H9 (cell line): ENCODE results near the gene TMTC2. TPM values are rescaled to one million over a fixed set of nuclear protein-coding genes. Genes with fewer than 3 reads are reported as not detected.

Source experiments
- DNase-seq: peaks from one replicate; pipeline ENCODE4 v3.0.0-alpha.2; 2017
- H2AFZ ChIP-seq: one replicate; pipeline ENCODE4 v1.6.1; 2013; ENCODE audit warnings: mild to moderate bottlenecking, low read length, control low read depth, moderate library complexity
- H2AK5ac ChIP-seq: 2 replicates; pipeline ENCODE4 v1.6.1; 2013; ENCODE audit warnings: low read length, control low read depth, mixed read lengths; ENCODE audit not compliant: insufficient read length
- H2BK120ac ChIP-seq: one replicate; pipeline ENCODE4 v1.6.1; 2013; ENCODE audit warnings: low read depth, mild to moderate bottlenecking, low read length, control low read depth, inconsistent platforms; ENCODE audit not compliant: poor library complexity, severe bottlenecking
- H2BK12ac ChIP-seq: 2 replicates; pipeline ENCODE4 v1.6.1; 2013; ENCODE audit warnings: low read length, control low read depth, mixed read lengths, low read depth; ENCODE audit not compliant: insufficient read length
- H2BK15ac ChIP-seq: 2 replicates; pipeline ENCODE4 v1.6.1; 2013; ENCODE audit warnings: low read depth, low read length, control low read depth
- H2BK20ac ChIP-seq: one replicate; pipeline ENCODE4 v1.6.1; 2013; ENCODE audit warnings: low read depth, mild to moderate bottlenecking, low read length, control low read depth, inconsistent platforms; ENCODE audit not compliant: poor library complexity, severe bottlenecking
- H2BK5ac ChIP-seq: 2 replicates; pipeline ENCODE4 v1.6.1; 2013; ENCODE audit warnings: low read length, control low read depth, mixed read lengths; ENCODE audit not compliant: insufficient read length
- H3K14ac ChIP-seq: 2 replicates; pipeline ENCODE4 v1.6.1; 2013; ENCODE audit warnings: low read length, control low read depth; ENCODE audit not compliant: insufficient read depth
- H3K18ac ChIP-seq: 2 replicates; pipeline ENCODE4 v1.6.1; 2013; ENCODE audit warnings: low read depth, mild to moderate bottlenecking, mixed read lengths, low read length, control low read depth; ENCODE audit not compliant: insufficient read length
- H3K23ac ChIP-seq: 2 replicates; pipeline ENCODE4 v1.6.1; 2013; ENCODE audit warnings: low read length, control low read depth, mixed read lengths, low read depth; ENCODE audit not compliant: insufficient read length
- H3K23me2 ChIP-seq: 2 replicates; pipeline ENCODE4 v1.6.1; 2013; ENCODE audit warnings: low read depth, mild to moderate bottlenecking, mixed read lengths, low read length, control low read depth; ENCODE audit not compliant: insufficient read length, poor library complexity, severe bottlenecking
- H3K27ac ChIP-seq: 2 replicates; pipeline ENCODE4 v1.5.1; 2013; ENCODE audit warnings: low read length, control low read depth, mixed read lengths, low read depth; ENCODE audit not compliant: insufficient read length
- H3K27me3 ChIP-seq: 2 replicates; pipeline ENCODE4 v1.6.1; 2013; ENCODE audit warnings: low read length, control low read depth, inconsistent platforms; ENCODE audit not compliant: insufficient read depth
- H3K4ac ChIP-seq: 2 replicates; pipeline ENCODE4 v1.6.1; 2013; ENCODE audit warnings: low read depth, mild to moderate bottlenecking, control low read depth, inconsistent platforms, low read length, moderate library complexity
- H3K4me1 ChIP-seq: 2 replicates; pipeline ENCODE4 v1.6.1; 2013; ENCODE audit warnings: low read length, control low read depth, inconsistent platforms; ENCODE audit not compliant: insufficient read depth
- H3K4me2 ChIP-seq: 2 replicates; pipeline ENCODE4 v1.6.1; 2013; ENCODE audit warnings: low read length, control low read depth, mixed read lengths; ENCODE audit not compliant: insufficient read length, insufficient read depth
- H3K56ac ChIP-seq: 2 replicates; pipeline ENCODE4 v1.6.1; 2013; ENCODE audit warnings: low read depth, mild to moderate bottlenecking, mixed read lengths, low read length, control low read depth; ENCODE audit not compliant: insufficient read length
- H3K79me1 ChIP-seq: 2 replicates; pipeline ENCODE4 v1.6.1; 2013; ENCODE audit warnings: low read depth, mild to moderate bottlenecking, moderate library complexity, low read length, control low read depth, inconsistent platforms; ENCODE audit not compliant: insufficient read depth, poor library complexity, severe bottlenecking
- H3K79me2 ChIP-seq: 2 replicates; pipeline ENCODE4 v1.6.1; 2013; ENCODE audit warnings: low read length, control low read depth, inconsistent platforms; ENCODE audit not compliant: insufficient read depth
- H3K9ac ChIP-seq: 2 replicates; pipeline ENCODE4 v1.6.1; 2013; ENCODE audit warnings: low read length, control low read depth, mixed read lengths; ENCODE audit not compliant: insufficient read length; ENCODE audit errors: extremely low read depth
- H3K9me3 ChIP-seq: one replicate; pipeline ENCODE4 v1.6.1; 2013; ENCODE audit warnings: low read depth, low read length, inconsistent platforms; ENCODE audit not compliant: control insufficient read depth
- H3T11ph ChIP-seq: one replicate; pipeline ENCODE4 v1.6.1; 2013; ENCODE audit warnings: mild to moderate bottlenecking, low read length, control low read depth, inconsistent platforms
- H4K20me1 ChIP-seq: one replicate; pipeline ENCODE4 v1.6.1; 2013; ENCODE audit not compliant: control insufficient read depth, insufficient read length, insufficient read depth
- H4K5ac ChIP-seq: 2 replicates; pipeline ENCODE4 v1.6.1; 2013; ENCODE audit warnings: low read depth, mild to moderate bottlenecking, mixed read lengths, low read length, control low read depth; ENCODE audit not compliant: insufficient read length
- H4K8ac ChIP-seq: replicated peaks from 2 replicates; pipeline ENCODE4 v1.6.1; 2013; ENCODE audit warnings: low read length, control low read depth, mixed read lengths, low read depth; ENCODE audit not compliant: insufficient read length
- H4K91ac ChIP-seq: 2 replicates; pipeline ENCODE4 v1.6.1; 2013; ENCODE audit warnings: low read depth, mild to moderate bottlenecking, moderate library complexity, mixed read lengths, low read length, control low read depth; ENCODE audit not compliant: insufficient read length
- H3K27ac Mint-ChIP-seq, 3 experiments: 2 replicates in 2 of 3; 3 replicates in 1 of 3; pipeline ENCODE4 v1.8.0; 2020 to 2021; ENCODE audit warnings: mixed read lengths in 3 of 3, mild to moderate bottlenecking in 1 of 3, moderate library complexity in 1 of 3
- H3K27me3 Mint-ChIP-seq: 2 replicates; pipeline ENCODE4 v1.8.0; 2021; ENCODE audit warnings: low read depth, mild to moderate bottlenecking, moderate library complexity, mixed read lengths
- H3K36me3 Mint-ChIP-seq, 3 experiments: 2 replicates in 2 of 3; 3 replicates in 1 of 3; pipeline ENCODE4 v1.8.0; 2020 to 2021; ENCODE audit warnings: low read depth in 3 of 3, mixed read lengths in 3 of 3; ENCODE audit not compliant: insufficient read depth in 1 of 3
- H3K4me1 Mint-ChIP-seq, 2 experiments: 2 replicates each; pipeline ENCODE4 v1.8.0; 2020; ENCODE audit warnings: mixed read lengths in 2 of 2
- H3K4me3 Mint-ChIP-seq, 2 experiments: 2 replicates in 1 of 2; 3 replicates in 1 of 2; pipeline ENCODE4 v1.8.0; 2020 to 2021; ENCODE audit warnings: mild to moderate bottlenecking in 2 of 2, mixed read lengths in 2 of 2, moderate library complexity in 1 of 2
- H3K9me3 Mint-ChIP-seq, 2 experiments: 2 replicates in 1 of 2; 3 replicates in 1 of 2; pipeline ENCODE4 v1.8.0; 2020; ENCODE audit warnings: mild to moderate bottlenecking in 2 of 2, mixed read lengths in 2 of 2, moderate library complexity in 1 of 2
- CTCF ChIP-seq: fragments of 200-600 bp; sonication (generic); conservative IDR thresholded peaks from 3 replicates; pipeline ENCODE4 v1.8.0; 2021; ENCODE audit warnings: antibody characterized with exemption, mild to moderate bottlenecking
- WGBS: extraction: QIAGEN DNeasy Blood & Tissue Kit; methylation state at CpG from one replicate; pipeline ENCODE4 v1.1.7; 2013; ENCODE audit warnings: missing lambda C conversion rate, low lambda C conversion rate, mixed read lengths; ENCODE audit not compliant: insufficient read length; ENCODE audit errors: extremely low coverage; 5-methylcytosine and 5-hydroxymethylcytosine counted together
- total RNA-seq: library from RNA; stranded (reverse); gene quantifications from 2 replicates; pipeline ENCODE4 v1.2.1, GENCODE V29; 2021

The TMTC2 gene
- total RNA-seq, 1 experiment from 2014 or later: 3.1 TPM

- no peak overlapping the region for H3K27ac ChIP-seq
- no peak overlapping the region for H3K4me2 ChIP-seq
- H3K9me3 Mint-ChIP-seq: no peaks in the 10 kb centered on the region
- no peaks in the 10 kb centered on the region for H3K27me3 Mint-ChIP-seq
- no peak overlapping the region for H2BK5ac ChIP-seq
- no peak overlapping the region for H3K27ac Mint-ChIP-seq
- H2AK5ac ChIP-seq: no peak overlapping the region
- H3K4me1 Mint-ChIP-seq: peaks cover 2 to 4% of the 10 kb centered on the region in 2 experiments; a peak in 3 of 4 replicates
- no peak overlapping the region for H4K8ac ChIP-seq
- no peak overlapping the region for H3T11ph ChIP-seq
- no peaks in the 10 kb centered on the region for H3K9me3 ChIP-seq
- no peaks in the 10 kb centered on the region for H3K36me3 Mint-ChIP-seq
- H3K79me1 ChIP-seq: no peaks in the 10 kb centered on the region
- H3K23ac ChIP-seq: no peak overlapping the region
- no peak overlapping the region for H4K5ac ChIP-seq
- no peak overlapping the region for H3K18ac ChIP-seq
- no peak overlapping the region for H2BK20ac ChIP-seq
- H3K4ac ChIP-seq: no peak overlapping the region
- H3K9ac ChIP-seq: no peak overlapping the region
- no peak for TF ChIP-seq CTCF
- H3K23me2 ChIP-seq: no peaks in the 10 kb centered on the region
- H3K56ac ChIP-seq: no peak overlapping the region
- H3K14ac ChIP-seq: no peak overlapping the region
- no peak for DNase-seq
- no peak overlapping the region for H2AFZ ChIP-seq
- no peaks in the 10 kb centered on the region for H3K79me2 ChIP-seq
- no peak overlapping the region for H4K91ac ChIP-seq
- WGBS: no CpG with 5 or more reads among the region's 7 CpGs
- H3K4me3 Mint-ChIP-seq: no peak overlapping the region
- no peak overlapping the region for H2BK12ac ChIP-seq
- no peaks in the 10 kb centered on the region for H4K20me1 ChIP-seq
- H2BK15ac ChIP-seq: no peak overlapping the region
- H3K4me1 ChIP-seq: no peaks in the 10 kb centered on the region
- H3K27me3 ChIP-seq: no peaks in the 10 kb centered on the region; the same call in 1 of the 2 replicates
- H2BK120ac ChIP-seq: no peak overlapping the region
These were observed 340.5 kb downstream of the TMTC2 start for GRCh38 chr12:83027021-83027723.
